NB4 (cell line): ENCODE measurements around the gene CACNB3.
"Not testable (repeated sequence)": the region's sequence is repeated elsewhere in the genome, so short reads cannot be mapped to it uniquely, and the experiment has no call there.

ENCODE experiments used
- DNase-seq: peaks from one replicate; pipeline ENCODE4 v3.0.0; 2010; ENCODE audit warnings: low read depth
- H3K4me3 ChIP-seq: one replicate; pipeline ENCODE4 v1.5.1; 2011; ENCODE audit warnings: mild to moderate bottlenecking, low read depth, low read length, moderate library complexity
- CTCF ChIP-seq: IDR thresholded peaks from one replicate; pipeline ENCODE4 v1.5.1; 2012; ENCODE audit warnings: low read depth, low read length
- MAX ChIP-seq: IDR thresholded peaks from 2 replicates; pipeline ENCODE4 v1.6.1; 2011; ENCODE audit warnings: low read depth, low read length
- MYC ChIP-seq: IDR thresholded peaks from 2 replicates; pipeline ENCODE4 v1.6.1; 2011; ENCODE audit warnings: low read depth, low read length
- POLR2A ChIP-seq: IDR thresholded peaks from 2 replicates; pipeline ENCODE4 v1.6.1; 2011; ENCODE audit warnings: mild to moderate bottlenecking; ENCODE audit not compliant: insufficient read length; ENCODE audit errors: extremely low read depth

The CACNB3 gene

GRCh38 chr12:48828841-48829575, 10.7 kb downstream of the CACNB3 start:
- DNase-seq: no peak
- H3K4me3 ChIP-seq: no peak overlapping the region
- TF ChIP-seq MAX (no peak), MYC (no peak), POLR2A (no peak), CTCF (no peak)

DNA sequence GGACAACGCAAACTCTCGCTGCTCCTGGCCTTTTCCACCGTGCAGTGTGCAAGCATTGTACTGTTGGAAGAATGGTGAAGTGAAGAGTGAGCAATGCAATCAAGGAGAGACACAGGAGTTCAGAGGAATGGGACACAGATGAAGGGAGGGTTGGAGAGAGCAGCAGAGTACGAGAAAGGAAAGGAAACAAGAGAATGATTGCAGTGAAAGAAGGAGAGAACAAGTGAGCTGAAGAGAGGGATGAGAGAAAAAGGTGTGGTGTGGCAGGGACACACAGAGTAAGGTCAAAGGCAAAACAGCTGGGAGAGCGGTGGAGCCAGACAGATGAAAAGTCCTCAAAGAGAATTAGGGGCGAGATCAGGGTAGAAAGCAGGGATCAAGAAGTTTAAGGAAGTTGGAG, 13.0 kb downstream of the CACNB3 start:
- DNase-seq: no peak
- TF ChIP-seq MYC (no peak), CTCF (no peak), POLR2A (no peak), MAX (no peak)
- no peak overlapping the region for H3K4me3 ChIP-seq

- DNase-seq: no peak
- no peak for TF ChIP-seq MAX
- no peak for TF ChIP-seq CTCF
- no peak for TF ChIP-seq POLR2A
- TF ChIP-seq MYC: no peak
- H3K4me3 ChIP-seq: no peak overlapping the region
These were observed 14.2 kb downstream of the CACNB3 start for GRCh38 chr12:48832321-48833060.

DNA sequence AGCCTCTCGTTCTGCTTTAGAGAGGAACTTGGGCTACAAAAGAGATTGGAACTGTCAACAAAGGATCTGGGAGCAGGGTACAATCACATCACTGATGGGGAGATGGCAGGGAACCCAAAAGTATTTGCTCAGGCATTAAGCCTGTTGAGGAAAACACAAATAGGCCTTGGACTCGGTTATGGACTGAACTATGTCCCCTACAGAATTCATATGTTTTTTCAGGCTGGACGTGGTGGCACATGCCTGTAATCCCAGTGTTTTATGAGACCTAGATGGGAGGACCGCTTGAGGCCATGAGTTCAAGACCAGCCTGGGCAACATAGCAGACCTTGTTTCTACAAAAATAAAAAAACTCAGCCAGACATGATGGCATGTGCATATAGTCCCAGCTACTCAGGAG, 19.8 kb downstream of the CACNB3 start:
- TF ChIP-seq MYC: no peak
- TF ChIP-seq POLR2A: no peak
- TF ChIP-seq CTCF: no peak
- TF ChIP-seq MAX: no peak
- no peak overlapping the region for H3K4me3 ChIP-seq
- no peak for DNase-seq

GRCh38 chr12:48842021-48842420, 23.7 kb downstream of the CACNB3 start:
- not testable (repeated sequence) for H3K4me3 ChIP-seq, DNase-seq

DNA sequence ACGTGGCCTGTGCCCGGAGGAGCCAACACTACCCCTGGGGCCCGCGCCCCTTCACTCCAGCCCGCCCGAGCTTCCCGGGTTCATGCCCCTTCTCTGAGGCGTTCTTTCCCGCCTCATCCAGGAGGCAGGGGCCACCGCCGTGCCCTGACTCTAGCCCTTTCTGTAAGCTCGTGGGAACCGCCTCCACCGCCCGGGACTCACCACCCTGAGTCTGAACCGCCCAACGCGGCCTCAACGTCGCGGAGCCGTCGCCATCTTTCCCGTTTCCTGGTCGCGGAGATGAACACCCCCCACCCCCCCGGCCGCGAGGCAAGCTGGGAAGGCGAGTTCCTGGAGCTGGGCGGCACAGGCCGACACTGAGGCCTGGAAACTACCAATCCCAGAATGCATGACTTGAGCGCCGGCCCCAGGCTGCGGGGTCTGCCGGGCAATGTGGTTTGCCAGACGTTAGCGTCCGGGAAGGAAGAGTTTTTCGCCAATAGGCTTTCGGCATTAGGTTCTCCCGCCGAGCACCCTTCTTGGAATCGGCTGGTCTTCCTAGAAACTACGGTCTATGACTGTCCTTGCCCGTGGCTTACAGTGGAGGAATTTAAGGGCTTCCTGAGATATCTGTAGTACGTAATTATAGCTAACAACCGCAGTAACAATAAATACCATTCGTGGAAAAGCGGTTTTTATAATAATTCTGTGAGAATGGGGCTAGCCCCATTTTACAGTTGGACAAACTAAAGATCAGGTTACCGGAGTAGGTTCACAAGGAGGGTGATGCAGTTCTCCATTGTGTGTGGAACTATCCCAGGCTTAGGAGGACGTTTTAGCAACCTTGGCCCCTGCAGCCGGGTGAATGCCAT, 33.8 kb downstream of the CACNB3 start, which contains the start of gene DDX23:
Gene DDX23, minus strand, starts transcription at position 281 of the 851 bp plus-strand sequence. CDS start 6,381 bp downstream, outside the sequence.
- peak; percentile 99 for DNase-seq
- TF ChIP-seq MAX (no peak), POLR2A (peak; percentile 50), CTCF (no peak), MYC (peak; percentile 27; the same call in 1 of the 2 replicates)
- H3K4me3 ChIP-seq: peak within 1 kb of the TSS; percentile 76
